Spinal cord (tissue), 10 donors: ENCODE measurements around the gene PVR. TPM values are rescaled to one million over a fixed set of nuclear protein-coding genes. Genes with fewer than 3 reads are reported as not detected.
"Not testable (repeated sequence)": the region's sequence is repeated elsewhere in the genome, so short reads cannot be mapped to it uniquely, and the experiment has no call there.

Source experiments
- DNase-seq, 6 donors: peaks; one replicate each; pipeline versions ENCODE4 v3.0.0 to v3.0.0-alpha.2; 2013 to 2015; ENCODE audit warnings: low spot score in 6 of 6, low read depth in 4 of 6
- H3K27ac ChIP-seq: one replicate; pipeline ENCODE4 v1.5.1; 2013; ENCODE audit warnings: low read depth, low read length, control low read depth
- H3K27me3 ChIP-seq: one replicate; pipeline ENCODE4 v1.6.1; 2013; ENCODE audit warnings: low read length; ENCODE audit not compliant: control insufficient read depth, insufficient read depth
- H3K36me3 ChIP-seq: one replicate; pipeline ENCODE4 v1.6.1; 2013; ENCODE audit warnings: low read length; ENCODE audit not compliant: control insufficient read depth, insufficient read depth
- H3K4me1 ChIP-seq: one replicate; pipeline ENCODE4 v1.6.1; 2013; ENCODE audit warnings: low read length; ENCODE audit not compliant: control insufficient read depth, insufficient read depth
- H3K4me3 ChIP-seq: one replicate; pipeline ENCODE4 v1.5.1; 2013; ENCODE audit warnings: low read depth, low read length, control low read depth
- H3K9me3 ChIP-seq: one replicate; pipeline ENCODE4 v1.6.1; 2013; ENCODE audit warnings: low read length; ENCODE audit not compliant: control insufficient read depth, insufficient read depth
- WGBS: methylation state at CpG from one replicate; pipeline ENCODE4 v1.1.5; 2013; ENCODE audit warnings: missing lambda C conversion rate; ENCODE audit not compliant: insufficient coverage; 5-methylcytosine and 5-hydroxymethylcytosine counted together
- polyA plus RNA-seq, 2 donors: library from polyadenylated mRNA; unstranded; fragments of 120-200 nt; gene quantifications; one replicate each; pipeline ENCODE4 v1.2.1, GENCODE V29; 2013; ENCODE audit not compliant: insufficient read length in 2 of 2
- total RNA-seq, 2 donors: library from RNA; depleted of rRNA in 1 of 2; stranded (reverse); fragments of 120-200 nt in 1 of 2; fragments of >200 nt in 1 of 2; gene quantifications; one replicate each; pipeline versions ENCODE4 v1.2.3 to v1.2.4, GENCODE V29; 2013 to 2014
- donor health status: healthy.

The PVR gene
- total and polyA plus RNA-seq, 4 donors = 25.3 to 29.8 (median 26.0) TPM

DNA sequence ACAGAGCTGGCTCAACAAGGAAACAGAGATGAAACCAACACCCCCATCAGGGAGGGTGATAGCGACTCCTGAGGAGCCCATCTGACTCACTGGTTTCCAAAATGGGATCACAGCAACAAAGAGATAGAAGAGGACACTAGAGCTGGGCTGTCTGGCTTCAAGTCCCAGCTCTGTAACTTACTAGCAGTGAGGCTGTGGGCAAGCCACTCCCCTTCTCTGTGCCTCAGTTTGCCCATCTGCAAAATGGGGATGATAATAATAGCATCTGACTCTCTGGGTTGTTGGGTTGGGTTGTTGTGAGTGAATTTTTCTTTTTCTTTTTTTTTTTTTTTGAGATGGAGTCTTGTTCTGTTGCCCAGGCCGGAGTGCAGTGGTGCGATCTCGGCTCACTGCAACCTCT lies 16.1 kb upstream of the PVR start:
- no peak overlapping the region for H3K4me3 ChIP-seq
- no peak for DNase-seq
- no peaks in the 10 kb centered on the region for H3K27me3 ChIP-seq
- no peaks in the 10 kb centered on the region for H3K4me1 ChIP-seq
- 92% methylated on average over 4 of the region's 4 CpGs for WGBS
- no peaks in the 10 kb centered on the region for H3K9me3 ChIP-seq
- H3K27ac ChIP-seq = no peak overlapping the region
- H3K36me3 ChIP-seq = no peaks in the 10 kb centered on the region

- H3K27ac ChIP-seq = no peak overlapping the region
- H3K36me3 ChIP-seq = no peaks in the 10 kb centered on the region
- no peak overlapping the region for H3K4me3 ChIP-seq
- no peak for DNase-seq
- 84% methylated on average over 3 of the region's 3 CpGs for WGBS
- peaks cover under 1% of the 10 kb centered on the region for H3K4me1 ChIP-seq
- no peaks in the 10 kb centered on the region for H3K27me3 ChIP-seq
- H3K9me3 ChIP-seq = no peaks in the 10 kb centered on the region
Observed at GRCh38 chr19:44628793-44629192, 14.9 kb upstream of the PVR start.

GRCh38 chr19:44631611-44632010 lies 12.1 kb upstream of the PVR start:
- not testable (repeated sequence) for H3K4me1 ChIP-seq, H3K27me3 ChIP-seq, H3K4me3 ChIP-seq, DNase-seq, H3K27ac ChIP-seq, H3K36me3 ChIP-seq, H3K9me3 ChIP-seq
- WGBS = 100% methylated on average over 1 of the region's 8 CpGs

DNA sequence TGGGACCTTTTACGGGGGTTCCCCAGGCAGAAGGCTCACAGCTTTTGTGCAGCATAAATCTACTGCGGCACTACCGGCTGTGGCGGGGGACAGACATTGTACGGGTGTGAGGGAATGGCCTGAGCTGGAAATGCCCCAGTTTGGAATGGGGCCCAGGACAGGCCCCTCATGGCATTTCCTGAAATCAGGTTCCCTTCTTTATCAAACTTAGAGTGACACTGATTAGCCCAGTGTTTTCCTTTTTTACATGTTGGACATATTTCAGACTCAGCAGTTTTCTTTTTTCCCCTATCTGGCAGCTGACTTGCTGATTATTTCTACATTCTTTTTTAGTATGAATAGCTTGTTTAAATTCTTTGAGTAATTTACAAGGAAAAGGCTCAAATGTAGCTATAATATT lies 9.7 kb upstream of the PVR start:
- DNase-seq = not testable (repeated sequence)
- 20% methylated on average over 2 of the region's 5 CpGs for WGBS

DNA sequence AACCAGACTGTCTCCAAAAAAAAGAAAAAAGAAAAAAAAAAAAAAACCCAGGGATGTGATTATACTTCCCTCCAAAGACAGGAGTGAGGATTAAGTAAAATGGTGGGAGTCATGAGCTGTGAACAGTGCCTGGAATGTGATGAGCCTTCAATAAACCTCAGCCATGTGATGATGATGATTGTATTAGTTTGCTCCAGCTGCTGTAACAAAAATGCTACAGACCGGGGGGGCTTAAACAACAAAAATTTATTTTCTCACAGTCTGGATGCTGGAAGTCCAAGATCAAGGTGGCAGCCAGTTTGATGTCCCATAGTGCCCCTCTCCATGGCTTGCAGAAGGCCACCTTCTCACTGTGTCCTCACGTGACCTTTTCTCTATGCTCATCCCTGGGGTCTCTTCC lies 8.9 kb upstream of the PVR start:
- DNase-seq = no peak
- WGBS = no CpG with 5 or more reads among the region's 2 CpGs

More for the DNA sequence above, 9.7 kb upstream of the PVR start:
- H3K36me3 ChIP-seq, H3K27ac ChIP-seq, H3K4me1 ChIP-seq, H3K9me3 ChIP-seq, H3K27me3 ChIP-seq, H3K4me3 ChIP-seq: not testable (repeated sequence)

GRCh38 chr19:44635581-44636438 lies 7.9 kb upstream of the PVR start:
- peaks cover 6% of the 10 kb centered on the region for H3K4me1 ChIP-seq
- H3K27ac ChIP-seq = no peak overlapping the region
- no peaks in the 10 kb centered on the region for H3K36me3 ChIP-seq
- H3K4me3 ChIP-seq = no peak overlapping the region
- 27% methylated on average over 1 of the region's 3 CpGs for WGBS
- H3K27me3 ChIP-seq = no peaks in the 10 kb centered on the region
- no peaks in the 10 kb centered on the region for H3K9me3 ChIP-seq
- peak in 2 of 6 donors; percentile 36 to 68 for DNase-seq

More for the DNA sequence above, 8.9 kb upstream of the PVR start:
- H3K4me3 ChIP-seq = no peak overlapping the region
- H3K4me1 ChIP-seq = peaks cover 6% of the 10 kb centered on the region
- no peaks in the 10 kb centered on the region for H3K9me3 ChIP-seq
- H3K27ac ChIP-seq = no peak overlapping the region
- no peaks in the 10 kb centered on the region for H3K36me3 ChIP-seq
- no peaks in the 10 kb centered on the region for H3K27me3 ChIP-seq

DNA sequence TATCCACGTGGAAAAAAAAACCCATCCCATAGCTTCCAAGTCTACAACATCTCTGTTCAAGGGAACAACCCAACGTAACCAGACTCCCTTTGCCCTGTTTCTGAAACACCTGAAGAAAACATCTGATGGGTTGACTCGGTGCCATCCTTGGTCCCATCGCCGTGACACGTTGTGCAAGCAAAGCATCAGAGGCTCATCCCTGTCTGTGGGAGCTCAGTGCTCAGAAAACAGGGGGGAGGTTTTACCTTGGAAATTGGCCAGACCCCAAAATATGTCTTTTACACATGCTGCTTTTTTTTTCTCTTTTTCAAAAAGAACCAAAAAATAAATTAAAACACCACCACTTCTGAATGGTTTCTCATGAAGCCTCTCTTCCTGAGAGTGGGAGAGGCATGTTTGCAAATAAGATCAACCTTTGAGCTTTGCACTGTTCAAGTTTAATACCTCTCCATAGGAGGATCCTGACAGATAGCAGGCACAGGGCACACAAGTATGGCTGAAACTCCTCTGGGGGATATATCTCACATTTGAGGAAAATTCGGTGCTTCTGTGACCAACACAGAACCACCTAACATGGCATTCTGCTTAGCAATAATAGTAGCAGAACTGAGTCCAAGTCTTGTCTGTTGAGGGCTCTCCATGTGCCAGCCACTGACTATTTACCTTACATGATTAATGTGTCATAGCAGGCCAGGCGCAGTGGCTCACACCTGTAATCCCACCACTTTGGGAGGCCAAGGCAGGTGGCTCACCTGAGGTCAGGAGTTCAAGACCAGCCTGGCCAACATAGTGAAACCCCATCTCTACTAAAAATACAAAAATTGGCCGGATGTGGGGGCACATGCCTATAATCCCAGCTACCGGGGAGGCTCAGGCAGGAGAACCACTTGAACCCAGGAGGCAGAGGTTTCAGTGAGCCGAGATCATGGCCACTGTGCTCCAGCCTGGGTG lies 7.0 kb upstream of the PVR start:
- no peaks in the 10 kb centered on the region for H3K27me3 ChIP-seq
- no peak for DNase-seq
- H3K27ac ChIP-seq = no peak overlapping the region
- no peaks in the 10 kb centered on the region for H3K9me3 ChIP-seq
- no peaks in the 10 kb centered on the region for H3K36me3 ChIP-seq
- H3K4me3 ChIP-seq = no peak overlapping the region
- peaks cover 6% of the 10 kb centered on the region for H3K4me1 ChIP-seq
- 81% methylated on average over 7 of the region's 11 CpGs for WGBS

GRCh38 chr19:44637390-44637764 lies 6.3 kb upstream of the PVR start:
- Histone ChIP-seq H3K4me1 (peaks cover 6% of the 10 kb centered on the region), H3K9me3 (no peaks in the 10 kb centered on the region), H3K36me3 (no peaks in the 10 kb centered on the region), H3K4me3 (no peak overlapping the region), H3K27me3 (no peaks in the 10 kb centered on the region), H3K27ac (no peak overlapping the region)
- WGBS = 86% methylated on average over 3 of the region's 5 CpGs
- DNase-seq = no peak

DNA sequence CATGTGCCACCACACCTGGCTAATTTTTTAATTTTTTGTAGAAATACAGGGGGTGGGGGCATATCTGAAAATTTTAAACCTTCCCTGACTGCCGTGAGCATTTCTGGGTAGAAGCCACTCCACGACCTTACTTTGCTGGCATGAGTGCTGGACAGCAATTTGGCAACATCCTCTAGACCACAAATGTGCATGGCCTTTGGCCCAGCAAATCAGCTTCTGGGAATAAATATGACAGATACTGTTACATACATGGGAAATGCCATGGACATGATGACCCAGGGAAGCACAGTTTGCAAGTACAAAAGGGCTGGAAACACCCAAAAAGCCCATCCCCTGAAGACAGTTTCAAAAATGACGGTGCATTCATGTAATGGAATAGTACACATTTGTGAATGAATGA lies 3.2 kb upstream of the PVR start:
- Histone ChIP-seq H3K27me3 (no peaks in the 10 kb centered on the region), H3K36me3 (no peaks in the 10 kb centered on the region), H3K9me3 (no peaks in the 10 kb centered on the region), H3K4me1 (peaks cover 6% of the 10 kb centered on the region), H3K27ac (no peak overlapping the region), H3K4me3 (no peak overlapping the region)
- WGBS = no CpG with 5 or more reads among the region's 3 CpGs
- no peak for DNase-seq
